Effector CD8-positive, alpha-beta T cell (primary cell): Measurements from ENCODE around the gene PKD1.

Source experiments
- DNase-seq: peaks from one replicate; lab custom pipeline; 2025; lab: John Stamatoyannopoulos, UW

PKD1 gene

DNA sequence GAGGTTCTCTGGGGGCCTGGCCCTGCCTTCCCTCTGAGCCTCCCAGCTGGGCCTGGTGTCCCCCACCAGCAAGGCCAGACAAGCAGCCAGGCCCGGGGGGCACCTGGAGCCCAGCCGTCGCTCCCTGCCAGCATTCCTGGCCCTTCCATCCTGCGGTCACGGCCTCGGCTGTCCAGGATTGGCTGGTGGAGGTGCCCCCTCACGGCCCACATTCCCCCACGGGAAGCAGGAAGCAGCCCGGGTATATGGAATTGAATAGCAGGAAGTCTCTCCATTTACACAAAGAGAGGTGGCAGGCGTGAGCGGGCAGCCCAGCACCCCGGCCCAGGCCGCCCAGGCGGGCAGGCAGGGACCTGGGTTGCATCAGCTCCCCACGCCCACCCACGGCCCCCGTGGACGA is 34.4 kb upstream of the PKD1 start:
- DNase-seq = no peak

DNA sequence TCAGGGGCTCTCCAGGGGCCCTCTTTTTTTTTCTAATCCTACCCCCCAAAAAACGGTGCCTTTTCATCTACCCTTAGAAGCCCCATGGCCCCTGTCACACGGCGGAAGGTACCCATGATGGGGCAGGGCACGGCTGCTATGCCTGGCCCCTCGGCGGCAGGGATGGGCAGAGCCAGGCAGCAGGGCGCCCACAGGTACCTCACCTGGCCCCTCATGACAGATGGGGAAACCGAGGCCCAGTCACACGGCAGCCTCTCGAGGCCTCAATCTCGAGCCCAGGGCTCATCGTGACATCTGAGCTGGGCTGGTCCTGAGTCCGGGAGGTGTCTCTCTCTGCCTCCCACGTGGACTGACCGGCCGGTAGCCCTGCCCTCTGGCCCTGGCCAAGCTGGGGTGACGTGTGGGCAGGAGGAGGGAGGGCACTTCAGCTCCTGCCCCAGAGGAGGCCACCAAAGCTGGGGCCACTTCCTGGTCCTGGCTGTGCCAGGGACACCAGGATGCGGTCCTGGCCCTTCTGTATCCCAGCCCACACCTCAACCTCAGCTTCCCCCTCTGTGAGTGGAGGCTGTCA is 31.5 kb upstream of the PKD1 start:
- DNase-seq = no peak

DNA sequence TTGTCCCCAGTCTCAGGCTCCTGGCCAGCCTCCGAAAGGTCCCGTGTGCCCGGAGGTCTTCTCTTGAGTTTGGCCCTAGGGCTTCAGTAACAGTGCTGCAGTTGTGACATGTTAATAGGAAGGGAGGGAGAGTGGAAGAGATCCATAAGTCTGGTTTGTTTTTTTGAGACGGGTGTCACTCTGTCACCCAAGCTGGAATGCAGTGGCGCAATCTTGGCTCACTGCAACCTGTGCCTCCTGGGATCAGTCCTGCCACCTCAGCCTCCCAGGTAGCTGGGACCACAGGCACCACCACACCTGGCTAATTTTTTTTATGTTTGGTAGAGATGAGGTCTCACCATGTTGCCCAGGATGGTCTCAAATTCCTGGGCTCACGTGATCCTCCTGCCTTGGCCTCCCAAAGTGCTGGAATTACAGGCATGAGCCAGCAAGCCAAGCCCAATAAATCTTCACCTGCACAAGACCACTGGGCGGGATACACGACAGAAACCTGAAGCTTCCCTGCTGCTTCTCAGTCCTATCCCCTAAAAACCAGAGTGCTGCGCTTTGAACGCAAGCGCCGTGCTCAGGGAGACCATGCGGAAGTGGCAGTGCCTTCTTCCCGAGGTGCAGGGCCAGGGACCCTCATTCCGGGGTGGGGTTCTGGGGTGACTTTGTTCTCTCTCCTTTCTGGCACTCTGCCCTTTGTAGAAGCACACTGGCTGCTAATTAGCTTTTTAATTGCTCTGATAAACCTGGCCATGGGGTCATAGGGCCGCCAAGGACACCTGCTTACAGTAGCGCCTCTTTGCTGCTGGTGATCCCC is 30.8 kb upstream of the PKD1 start:
- no peak for DNase-seq

DNA sequence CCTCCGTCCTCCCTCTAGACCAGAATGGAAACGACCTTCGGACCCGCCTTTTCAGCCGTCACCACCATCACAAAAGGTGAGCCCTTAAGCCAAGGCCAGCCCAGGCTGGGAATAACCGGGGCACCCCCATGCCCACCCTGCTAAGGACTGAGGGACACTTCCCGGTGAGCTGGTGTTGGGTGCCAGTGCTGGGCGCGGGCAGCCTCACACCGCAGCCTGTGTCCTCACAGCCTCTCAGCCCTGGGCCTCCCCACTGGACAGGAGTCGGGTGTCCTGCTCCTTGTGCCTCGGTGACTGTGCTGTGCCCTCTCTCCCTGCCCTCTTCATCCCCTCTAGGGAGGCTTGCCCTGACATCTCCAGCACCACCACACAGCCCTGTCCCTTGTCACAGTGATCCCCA is 30.2 kb upstream of the PKD1 start:
- DNase-seq = no peak

DNA sequence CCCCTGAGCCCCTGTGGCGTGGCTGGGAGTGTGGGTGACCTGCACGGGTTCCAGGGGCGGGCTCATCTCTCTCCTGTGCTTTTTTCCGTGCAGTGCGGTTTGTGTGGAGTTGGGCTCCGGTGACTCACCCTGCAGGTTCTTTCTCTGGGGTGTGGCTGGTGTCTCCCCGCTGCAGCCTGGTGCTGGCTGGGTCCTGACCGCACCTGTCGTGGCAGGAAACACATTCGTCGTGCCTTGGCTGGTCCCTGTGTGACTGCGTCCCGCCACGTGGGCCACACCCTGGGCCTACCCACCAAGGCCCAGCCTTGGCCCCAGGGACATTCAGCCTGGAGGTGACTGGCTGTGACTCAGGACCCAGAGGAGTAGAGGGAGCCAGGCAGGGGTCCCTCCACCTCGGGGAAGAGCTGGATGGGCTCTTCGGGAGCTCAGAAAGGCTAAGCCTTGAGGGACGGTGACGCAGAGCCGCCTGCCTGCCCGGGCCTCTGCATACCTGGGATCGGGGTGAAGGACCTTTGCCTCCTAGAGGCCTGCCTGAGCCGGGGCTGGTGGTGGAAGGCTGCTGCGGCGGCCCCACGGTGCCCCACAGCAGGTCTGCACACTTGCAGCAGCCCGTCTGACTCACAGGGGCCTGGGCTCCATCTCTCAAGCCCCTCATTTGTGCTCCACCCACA is 27.6 kb upstream of the PKD1 start:
- DNase-seq = no peak

DNA sequence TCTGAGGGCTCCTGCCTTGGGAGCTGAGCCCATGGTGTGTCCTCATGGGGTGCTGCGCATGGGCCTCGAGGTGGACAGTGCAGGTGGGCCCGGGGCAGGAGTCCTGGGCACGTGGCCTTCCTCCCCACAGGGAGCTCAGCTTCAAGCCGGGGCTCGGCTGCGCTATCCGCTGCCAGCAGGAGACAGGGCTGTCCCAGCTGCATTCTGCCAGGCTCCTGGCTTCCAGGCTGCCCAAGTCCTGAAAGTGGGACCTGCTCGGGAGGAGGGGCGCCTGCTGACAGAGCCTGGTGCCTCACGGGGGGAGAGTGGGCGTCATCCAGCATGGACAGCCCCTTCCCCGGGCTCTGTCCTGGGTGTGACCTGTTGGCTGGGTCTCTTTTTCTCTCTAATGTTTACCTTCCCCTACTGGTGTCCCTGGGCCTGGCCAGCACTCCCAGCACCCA is 27.0 kb upstream of the PKD1 start:
- no peak for DNase-seq

DNA sequence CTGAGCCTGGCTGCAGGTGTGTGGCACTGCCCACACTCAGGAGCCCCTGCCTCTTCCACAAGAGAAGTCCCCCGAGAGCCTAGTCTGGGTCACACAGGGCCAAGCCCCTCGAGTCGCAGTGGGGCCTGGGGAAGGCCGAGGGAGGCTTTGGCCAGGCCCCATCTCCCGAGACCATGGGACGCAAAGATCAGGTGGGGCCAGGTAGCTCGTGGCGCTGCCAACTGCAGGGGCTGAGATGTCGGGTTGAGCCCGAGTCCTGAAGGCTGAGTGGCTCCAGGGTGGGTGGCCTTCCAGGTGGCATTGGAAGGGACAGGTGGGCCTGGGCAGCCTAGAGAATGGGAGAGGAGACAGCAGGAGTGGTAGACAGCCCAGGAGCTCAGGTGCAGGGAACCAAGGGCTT is 26.2 kb upstream of the PKD1 start:
- no peak for DNase-seq

DNA sequence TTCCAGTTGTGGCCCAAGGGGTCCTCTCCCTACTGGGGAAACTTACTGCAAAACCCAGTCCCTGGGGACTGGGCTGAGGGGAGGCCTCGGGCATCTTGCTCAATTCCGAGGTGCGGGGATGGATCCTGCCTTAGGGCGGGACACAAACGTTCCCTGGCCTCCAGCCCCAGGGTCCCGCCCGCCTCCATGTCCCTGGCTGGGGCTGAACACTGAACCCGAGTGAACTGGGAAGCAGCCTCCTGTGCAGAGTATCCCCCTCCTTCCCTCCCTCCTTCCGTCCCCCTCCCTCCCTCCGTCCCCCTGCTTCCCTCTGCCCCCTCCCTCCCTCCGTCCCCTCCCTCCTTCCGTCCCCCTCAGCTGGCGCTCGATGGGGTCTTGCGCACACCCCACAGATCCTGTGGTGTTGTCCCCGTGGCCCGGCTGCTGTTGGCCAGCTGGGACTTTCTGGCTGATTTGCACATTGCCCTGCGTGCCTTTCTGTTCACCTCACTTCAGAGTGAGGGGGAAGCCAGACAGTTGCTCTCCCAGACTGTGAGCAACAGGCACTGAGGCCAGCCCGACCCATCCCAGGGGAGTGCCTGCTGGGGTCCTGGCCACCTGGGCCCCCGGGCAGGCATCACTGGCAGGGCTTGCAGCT is 25.3 kb upstream of the PKD1 start:
- DNase-seq = no peak

DNA sequence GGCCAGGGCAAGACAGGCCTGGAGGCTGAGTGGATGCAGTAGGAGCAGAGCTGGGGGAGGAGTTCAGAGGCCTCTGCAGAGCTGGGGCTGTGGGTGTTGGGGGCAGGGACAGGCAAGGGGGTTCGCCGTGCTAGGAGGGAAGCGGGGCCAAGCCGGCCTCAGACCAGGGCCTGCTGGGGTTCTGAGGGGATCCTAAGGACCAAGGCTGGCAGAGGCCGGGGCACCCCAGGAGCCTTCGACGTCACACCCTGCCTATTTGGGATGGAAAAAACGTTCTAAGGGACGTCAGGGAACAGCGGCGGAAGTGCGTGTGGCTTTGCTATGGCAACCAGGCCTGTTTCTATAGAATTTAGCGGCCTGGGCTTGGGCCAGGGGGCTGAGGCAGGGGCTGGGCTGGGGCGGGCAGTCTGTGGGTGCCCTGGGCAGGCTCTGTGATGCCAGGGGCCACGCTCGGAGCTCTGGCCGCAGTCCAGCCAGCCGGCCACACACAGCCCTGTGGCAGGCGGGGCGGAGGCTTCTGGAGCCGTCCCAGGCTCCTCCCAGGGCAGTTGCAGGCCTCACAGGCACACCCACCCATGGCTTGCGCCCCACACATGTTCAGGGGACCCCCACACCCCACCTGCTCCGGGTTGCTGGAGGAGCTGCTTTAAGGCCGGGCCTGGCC is 23.6 kb upstream of the PKD1 start:
- DNase-seq = no peak

DNA sequence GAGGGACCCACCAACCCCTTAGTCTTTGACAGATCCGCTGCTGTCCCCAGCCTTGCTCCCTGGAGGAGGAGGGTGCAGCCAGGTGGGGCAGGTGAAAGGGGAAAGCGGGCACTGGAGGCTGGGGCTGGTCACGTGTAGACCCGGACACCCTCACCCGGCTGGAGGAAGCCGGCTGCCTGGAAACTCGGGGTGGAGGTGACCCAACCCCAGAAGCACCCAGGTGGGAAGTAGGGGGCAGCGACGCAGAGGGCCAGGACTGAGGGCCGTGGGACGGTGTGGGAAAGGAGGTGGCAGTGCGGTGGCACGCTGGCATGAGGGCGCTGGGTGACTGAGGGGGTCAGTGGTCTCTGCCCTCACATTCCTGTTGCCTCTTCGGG is 22.6 kb upstream of the PKD1 start:
- DNase-seq = no peak

DNA sequence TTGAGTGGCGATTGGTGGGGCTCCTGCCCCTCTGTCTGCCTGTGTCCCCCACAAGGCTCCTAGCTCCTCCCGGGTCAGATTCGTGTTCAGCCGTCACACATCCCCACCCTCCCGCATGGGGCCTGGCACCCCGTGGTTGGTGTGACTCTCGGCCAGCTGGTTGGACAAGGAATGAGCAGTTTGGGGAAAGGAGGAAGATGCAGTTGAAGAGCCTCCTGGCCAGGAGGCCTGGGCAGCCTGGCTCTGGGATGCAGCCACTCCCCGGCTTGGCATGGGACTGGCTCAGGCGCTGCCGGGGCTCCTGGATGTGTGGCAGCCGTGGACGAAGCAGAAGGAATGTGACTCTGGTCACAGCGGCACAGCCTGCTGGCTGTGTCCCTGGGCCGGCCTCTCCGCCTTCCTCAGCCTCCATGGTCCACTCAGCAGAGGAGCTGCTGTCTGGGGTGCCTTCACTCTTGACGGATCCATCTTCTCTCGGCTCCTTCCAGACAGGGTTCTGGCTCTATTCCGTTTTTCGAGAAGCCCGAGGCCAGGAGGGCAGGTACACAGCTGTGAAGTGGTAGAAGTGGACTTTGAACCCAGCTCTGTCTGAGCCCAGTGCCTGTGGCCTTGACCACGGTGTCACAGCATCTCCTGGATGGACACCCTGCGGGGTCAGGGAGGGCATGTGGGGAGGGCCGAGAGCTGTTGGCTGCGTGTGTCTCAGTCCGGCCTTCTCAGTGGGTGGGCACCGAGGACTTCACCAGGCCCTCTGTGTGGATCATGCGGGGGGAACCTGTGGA is 22.0 kb upstream of the PKD1 start:
- no peak for DNase-seq

DNA sequence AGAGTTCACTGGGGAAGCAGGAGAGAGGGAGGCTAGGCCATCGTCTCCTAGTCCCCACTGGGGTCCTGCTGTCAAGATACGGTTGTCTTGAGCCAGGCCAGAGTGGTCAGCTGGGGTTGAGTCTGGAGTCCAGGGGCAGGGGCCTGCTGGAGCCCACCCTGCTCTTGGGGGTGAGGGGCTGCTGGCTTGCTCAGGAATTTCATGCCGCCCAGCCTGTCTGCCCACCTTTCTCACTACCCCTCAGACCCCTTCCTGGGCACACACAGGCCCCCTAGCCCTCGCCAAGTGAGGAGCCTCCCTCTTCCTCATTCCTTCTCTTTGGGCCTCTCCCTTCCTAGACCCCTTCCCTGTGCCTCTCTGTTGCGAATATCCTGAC is 21.1 kb upstream of the PKD1 start:
- no peak for DNase-seq

DNA sequence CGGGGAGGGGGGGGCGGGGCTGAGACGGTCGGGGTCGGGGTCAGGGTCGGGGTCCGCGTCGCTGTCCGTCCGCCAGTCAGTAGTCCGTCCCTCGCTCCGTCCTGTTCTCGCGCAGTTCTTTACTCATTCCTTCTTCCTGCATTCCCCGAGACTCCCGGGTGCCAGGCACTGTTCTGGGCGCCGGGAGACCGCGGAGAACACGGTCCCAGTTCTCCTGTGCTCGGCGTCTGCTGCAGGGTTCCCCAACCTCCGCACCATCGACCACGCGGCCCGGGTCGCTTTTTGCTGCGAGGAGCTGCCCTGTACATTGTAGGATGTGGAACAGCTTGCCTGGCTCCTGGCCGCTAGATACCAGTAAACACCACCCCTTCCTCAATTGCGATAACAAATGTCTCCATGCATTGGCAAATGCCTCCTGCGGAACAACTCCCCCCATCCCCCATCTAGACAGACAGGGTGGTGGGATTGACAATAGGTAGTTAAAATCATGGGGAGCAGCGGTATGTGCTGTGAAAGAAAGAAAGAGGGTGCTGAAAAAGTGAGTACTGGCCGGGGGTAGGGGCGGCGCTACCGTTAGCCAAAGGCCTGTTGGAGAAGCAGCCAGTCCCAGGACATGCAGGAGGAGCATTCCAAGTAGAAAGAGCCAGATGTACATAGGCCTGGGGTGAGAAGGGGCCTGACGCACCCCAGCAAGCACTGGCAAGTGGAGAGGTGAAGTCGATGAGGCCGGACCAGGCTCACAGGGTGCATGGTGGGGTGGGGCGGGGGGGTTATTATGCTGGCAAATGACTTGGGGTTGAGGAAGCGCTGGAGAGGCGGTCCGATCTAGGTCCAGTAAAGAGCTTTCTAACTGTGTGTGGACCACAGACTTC is 20.5 kb upstream of the PKD1 start:
- no peak for DNase-seq

DNA sequence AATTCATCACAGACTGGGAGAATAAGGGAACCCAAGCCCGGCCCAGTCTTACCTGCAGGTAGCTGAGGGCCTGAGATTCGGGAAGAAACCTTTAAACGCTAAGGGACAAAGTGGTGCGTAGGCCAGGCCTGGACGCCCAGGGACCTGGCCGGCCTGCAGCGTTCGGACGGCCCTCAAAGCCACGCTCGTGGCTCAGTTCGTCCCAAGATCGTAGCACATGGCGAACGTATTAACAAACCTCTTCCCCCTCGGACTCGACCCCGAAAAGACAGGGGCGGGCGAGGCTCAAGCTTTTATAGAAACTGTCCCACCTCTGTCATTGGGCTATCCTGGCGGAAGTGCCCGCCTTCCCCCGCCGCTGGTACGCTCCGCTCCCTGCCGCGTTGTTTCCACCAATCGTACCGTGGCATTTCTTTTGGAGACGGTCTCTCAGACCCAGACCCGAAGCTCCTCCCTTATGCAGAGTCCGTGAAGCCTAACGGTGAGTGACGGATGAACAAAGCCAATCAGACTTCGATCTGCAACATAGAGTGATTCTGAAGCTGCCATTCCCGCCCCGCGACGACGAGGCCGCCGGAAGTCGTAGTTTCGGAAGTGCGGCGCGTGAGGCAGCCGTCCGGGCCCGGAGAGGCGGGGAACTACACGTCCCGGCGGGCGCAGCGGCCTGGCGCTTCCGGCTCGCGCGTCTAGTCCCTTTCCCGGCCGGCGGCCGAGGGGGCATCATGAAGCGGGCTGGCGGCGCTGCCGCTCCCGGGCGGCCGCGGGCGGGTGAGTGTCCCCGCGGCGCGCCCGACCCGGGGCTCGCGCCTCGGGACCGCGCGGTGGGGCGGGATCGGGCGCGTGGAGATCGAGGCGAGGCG is 19.6 kb upstream of the PKD1 start, which contains the start of gene TRAF7:
Gene TRAF7 (plus strand): TSS at position 692 of the 860 bp plus-strand sequence. CDS start 8,139 bp downstream, outside the sequence.
- peak; percentile 96 for DNase-seq

DNA sequence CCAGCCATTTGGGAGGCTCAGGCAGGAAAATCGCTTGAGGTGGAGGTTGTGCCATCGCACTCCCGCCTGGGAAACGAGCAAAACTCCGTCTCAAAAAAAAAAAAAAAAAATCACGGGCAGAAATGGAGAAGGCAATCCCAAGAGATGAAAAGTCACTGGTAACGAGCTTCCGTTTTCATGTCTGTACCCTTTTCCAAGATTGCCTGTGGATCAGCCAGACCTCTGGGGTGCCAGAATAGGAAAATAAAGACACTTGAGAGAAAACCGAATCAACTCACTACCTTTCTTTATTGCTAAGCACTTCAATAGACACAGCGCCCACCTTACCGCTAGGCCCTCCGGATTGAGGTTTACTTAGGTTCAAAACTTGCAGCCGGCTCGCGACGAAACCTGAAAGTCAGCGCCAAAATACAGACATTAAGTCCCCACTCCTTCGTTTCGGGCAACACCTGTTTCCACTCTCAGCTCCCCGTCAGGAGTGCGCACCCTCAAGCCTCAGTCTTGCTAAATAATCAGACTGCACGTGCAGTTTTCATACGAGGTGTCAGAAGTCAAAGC is 18.9 kb upstream of the PKD1 start:
- no peak for DNase-seq

DNA sequence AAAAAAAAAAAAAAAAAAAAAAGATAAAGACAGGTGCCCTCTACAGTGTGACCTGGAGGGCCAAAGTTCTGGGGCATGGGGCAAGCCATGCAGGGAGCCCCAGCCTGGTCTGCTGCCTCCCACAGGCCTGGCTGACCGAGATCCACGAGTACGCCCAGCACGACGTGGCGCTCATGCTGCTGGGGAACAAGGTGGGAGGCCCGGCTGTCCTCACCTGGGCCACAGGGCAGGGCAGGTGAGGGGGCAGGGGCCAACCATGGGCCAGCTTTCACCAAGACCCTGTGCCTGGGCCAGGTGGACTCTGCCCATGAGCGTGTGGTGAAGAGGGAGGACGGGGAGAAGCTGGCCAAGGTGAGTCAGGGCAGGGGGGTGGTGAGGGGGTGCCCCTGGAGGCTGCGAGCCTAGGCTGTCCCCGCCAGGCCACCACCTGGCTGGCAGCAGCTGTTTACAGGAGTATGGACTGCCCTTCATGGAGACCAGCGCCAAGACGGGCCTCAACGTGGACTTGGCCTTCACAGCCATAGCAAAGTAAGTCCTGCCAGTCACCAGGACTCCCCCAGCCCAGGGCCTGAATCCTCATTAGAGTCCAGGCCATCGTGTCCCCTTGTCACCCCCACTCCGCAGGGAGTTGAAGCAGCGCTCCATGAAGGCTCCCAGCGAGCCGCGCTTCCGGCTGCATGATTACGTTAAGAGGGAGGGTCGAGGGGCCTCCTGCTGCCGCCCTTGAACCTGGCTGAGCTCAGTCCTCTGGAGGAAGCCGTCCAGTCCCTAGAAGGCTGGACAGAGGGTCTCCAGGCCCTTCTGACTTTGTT is 17.2 kb upstream of the PKD1 start:
- DNase-seq = no peak

DNA sequence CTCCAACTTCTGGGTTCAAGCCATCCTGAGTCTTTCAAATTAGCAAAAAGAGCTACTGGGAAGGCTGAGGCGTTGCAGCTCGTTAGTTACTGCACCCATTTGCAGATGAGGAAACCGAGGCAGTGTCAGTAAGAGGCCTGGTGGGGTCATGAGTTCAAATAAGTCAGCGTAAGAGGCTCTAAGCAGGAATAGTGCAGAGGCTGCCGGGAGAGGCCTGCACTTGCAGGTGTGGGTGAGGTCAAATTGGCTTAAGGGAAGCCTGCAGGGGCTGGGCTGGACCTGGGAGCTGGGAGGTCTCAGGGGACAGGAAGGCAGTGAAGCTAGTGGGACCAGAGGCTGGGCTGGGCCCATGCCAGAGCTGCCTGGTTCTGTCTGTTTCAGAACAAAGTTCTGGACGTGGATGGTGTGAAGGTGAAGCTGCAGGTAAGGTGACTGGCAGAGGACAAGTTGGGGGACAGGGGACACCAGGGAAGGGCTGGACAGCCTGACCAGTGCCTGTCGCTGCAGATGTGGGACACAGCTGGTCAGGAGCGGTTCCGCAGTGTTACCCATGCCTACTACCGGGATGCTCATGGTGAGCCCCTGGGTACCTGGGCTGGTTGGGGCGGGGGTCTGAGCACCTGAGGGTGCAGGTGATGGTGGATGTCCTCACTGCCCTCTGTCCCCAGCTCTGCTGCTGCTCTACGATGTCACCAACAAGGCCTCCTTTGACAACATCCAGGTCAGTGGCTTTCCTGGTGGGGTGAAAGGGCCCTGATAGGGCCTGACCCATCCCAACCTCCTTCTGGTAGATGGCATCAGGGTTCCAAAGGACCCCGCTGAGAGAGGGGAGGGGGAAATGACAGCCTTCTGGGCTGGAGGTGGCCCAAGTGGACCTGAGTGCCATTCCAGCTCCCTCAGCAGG is 15.7 kb upstream of the PKD1 start:
- no peak for DNase-seq
